Neural cell (in vitro differentiated cells): ENCODE measurements around the gene BCL2L14. TPM values are rescaled to one million over a fixed set of nuclear protein-coding genes. Genes with fewer than 3 reads are reported as not detected.

Experiments used
- H2AFZ ChIP-seq: fragments of 200-600, 300-800 bp; sonication (generic), shearing (Covaris generic); 2 replicates; pipeline ENCODE4 v1.6.0; 2014; ENCODE audit warnings: low read depth, mild to moderate bottlenecking, antibody characterized with exemption, low read length, moderate library complexity
- H3F3A ChIP-seq: fragments of 200-600 bp; shearing (Covaris generic); 2 replicates; pipeline ENCODE4 v1.6.1; 2016; ENCODE audit warnings: mild to moderate bottlenecking, moderate library complexity, mixed read lengths, antibody characterized with exemption, low read length; ENCODE audit not compliant: insufficient read depth, poor library complexity, severe bottlenecking
- H3K27ac ChIP-seq: fragments of 200-600, 300-800 bp; sonication (generic), shearing (Covaris generic); 2 replicates; pipeline ENCODE4 v1.5.1; 2014; ENCODE audit warnings: mild to moderate bottlenecking, low read length, moderate library complexity
- H3K27me3 ChIP-seq: fragments of 300-800, 200-600 bp; sonication (generic), shearing (Covaris generic); 2 replicates; pipeline ENCODE4 v1.6.0; 2014; ENCODE audit warnings: mild to moderate bottlenecking, low read depth, low read length, moderate library complexity; ENCODE audit not compliant: insufficient read depth
- H3K36me3 ChIP-seq: fragments of 300-800, 200-600 bp; sonication (generic), shearing (Covaris generic); 2 replicates; pipeline ENCODE4 v1.5.1; 2014; ENCODE audit warnings: mild to moderate bottlenecking, antibody characterized with exemption, low read length, moderate library complexity; ENCODE audit not compliant: insufficient read depth
- H3K4me2 ChIP-seq: fragments of 300-800, 200-600 bp; sonication (generic), shearing (Covaris generic); 2 replicates; pipeline ENCODE4 v1.6.0; 2014; ENCODE audit warnings: mild to moderate bottlenecking, low read length
- H3K4me3 ChIP-seq: fragments of 300-800, 200-600 bp; sonication (generic), shearing (Covaris generic); 2 replicates; pipeline ENCODE4 v1.5.1; 2014; ENCODE audit warnings: mild to moderate bottlenecking, low read length, moderate library complexity
- H3K79me2 ChIP-seq: fragments of 200-600 bp; shearing (Covaris generic); replicated peaks from 2 replicates; pipeline ENCODE4 v1.6.0; 2014; ENCODE audit warnings: mild to moderate bottlenecking, low read length, moderate library complexity; ENCODE audit not compliant: insufficient read depth
- H3K9ac ChIP-seq: fragments of 300-800, 200-600 bp; sonication (generic), shearing (Covaris generic); 2 replicates; pipeline ENCODE4 v1.6.1; 2016; ENCODE audit warnings: mild to moderate bottlenecking, low read length, mixed read lengths
- H3K9me2 ChIP-seq: fragments of 200-600 bp; shearing (Covaris generic); 2 replicates; pipeline ENCODE4 v1.6.1; 2016; ENCODE audit warnings: mild to moderate bottlenecking, low read length, mixed read lengths; ENCODE audit not compliant: insufficient read depth
- H3K9me3 ChIP-seq: fragments of 200-600, 300-800 bp; sonication (generic), shearing (Covaris generic); 2 replicates; pipeline ENCODE4 v1.6.1; 2016; ENCODE audit warnings: mild to moderate bottlenecking, mixed run types, low read length, moderate library complexity, mixed read lengths
- H4K20me1 ChIP-seq: fragments of 200-600 bp; shearing (Covaris generic); 2 replicates; pipeline ENCODE4 v1.6.1; 2016; ENCODE audit warnings: mild to moderate bottlenecking, mixed run types; ENCODE audit not compliant: insufficient read depth
- EP300 ChIP-seq: fragments of 450-650 bp; conservative IDR thresholded peaks from 2 replicates; pipeline ENCODE4 v1.6.1; 2014; ENCODE audit warnings: antibody characterized with exemption, mild to moderate bottlenecking, moderate library complexity; ENCODE audit not compliant: poor library complexity, severe bottlenecking
- EZH2 ChIP-seq: fragments of 200-600, 300-800 bp; shearing (Covaris generic), sonication (generic); IDR thresholded peaks from 2 replicates; pipeline ENCODE4 v1.6.1; 2014; ENCODE audit warnings: antibody characterized with exemption, low read length, borderline replicate concordance, mild to moderate bottlenecking; ENCODE audit not compliant: insufficient read depth, poor library complexity, severe bottlenecking
- RAD21 ChIP-seq: fragments of 450-650 bp; conservative IDR thresholded peaks from 2 replicates; pipeline ENCODE4 v1.6.1; 2014; ENCODE audit warnings: antibody characterized with exemption, mild to moderate bottlenecking, moderate library complexity
- SMC3 ChIP-seq: fragments of 450-650 bp; conservative IDR thresholded peaks from 2 replicates; pipeline ENCODE4 v1.6.1; 2014; ENCODE audit warnings: antibody characterized with exemption, mild to moderate bottlenecking, moderate library complexity; ENCODE audit not compliant: poor library complexity
- TAF1 ChIP-seq: IDR thresholded peaks from 2 replicates; pipeline ENCODE4 v1.6.1; 2012; ENCODE audit warnings: low read depth
- polyA plus RNA-seq: library from polyadenylated mRNA; depleted of rRNA; stranded (reverse); fragments of >200 nt; gene quantifications from 2 replicates; pipeline ENCODE4 v1.2.3, GENCODE V29; 2014
- TF ChIP-seq, protein P1 (sequence below): fragments of 450-650 bp; IDR thresholded peaks from 2 replicates; pipeline ENCODE4 v1.5.1; 2014; ENCODE audit warnings: antibody characterized with exemption, mild to moderate bottlenecking, moderate library complexity; ENCODE audit not compliant: poor library complexity, severe bottlenecking

Gene BCL2L14
- polyA plus RNA-seq, 1 donor from 2014 or later: not detected

DNA sequence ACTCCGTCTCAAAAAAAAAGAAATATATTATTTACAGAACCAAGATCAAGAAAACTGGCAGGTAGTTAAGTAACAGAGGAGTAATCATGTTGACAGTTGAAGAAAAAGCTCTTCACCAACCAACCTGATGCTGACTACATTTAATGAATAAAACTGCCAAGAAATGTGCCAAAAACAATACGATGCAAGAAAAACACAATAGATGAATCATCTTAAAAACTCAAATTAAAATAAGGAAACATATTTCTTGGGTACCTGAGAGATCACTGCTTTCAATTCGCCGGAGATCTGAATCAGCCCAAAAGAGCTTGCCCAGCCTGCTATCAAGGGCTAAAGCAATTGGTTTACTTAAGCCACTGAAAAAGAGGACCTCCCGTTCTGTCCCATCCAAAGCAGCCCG lies 76.4 kb downstream of the BCL2L14 start:
- no peak overlapping the region for H3K27ac ChIP-seq
- peaks cover 12% of the 10 kb centered on the region for H3K36me3 ChIP-seq
- no peak overlapping the region for H3K9ac ChIP-seq
- no peaks in the 10 kb centered on the region for H3K9me2 ChIP-seq
- no peaks in the 10 kb centered on the region for H4K20me1 ChIP-seq
- H3K4me2 ChIP-seq: no peak overlapping the region
- no peak overlapping the region for H3K4me3 ChIP-seq
- no peak overlapping the region for H2AFZ ChIP-seq
- no peaks in the 10 kb centered on the region for H3K27me3 ChIP-seq
- H3K79me2 ChIP-seq: peaks cover 5% of the 10 kb centered on the region
- TF ChIP-seq SMC3: no peak
- TF ChIP-seq RAD21: no peak
- no peak for TF ChIP-seq TAF1
- TF ChIP-seq EZH2: no peak
- no peak for TF ChIP-seq EP300
- TF ChIP-seq, protein P1, sequence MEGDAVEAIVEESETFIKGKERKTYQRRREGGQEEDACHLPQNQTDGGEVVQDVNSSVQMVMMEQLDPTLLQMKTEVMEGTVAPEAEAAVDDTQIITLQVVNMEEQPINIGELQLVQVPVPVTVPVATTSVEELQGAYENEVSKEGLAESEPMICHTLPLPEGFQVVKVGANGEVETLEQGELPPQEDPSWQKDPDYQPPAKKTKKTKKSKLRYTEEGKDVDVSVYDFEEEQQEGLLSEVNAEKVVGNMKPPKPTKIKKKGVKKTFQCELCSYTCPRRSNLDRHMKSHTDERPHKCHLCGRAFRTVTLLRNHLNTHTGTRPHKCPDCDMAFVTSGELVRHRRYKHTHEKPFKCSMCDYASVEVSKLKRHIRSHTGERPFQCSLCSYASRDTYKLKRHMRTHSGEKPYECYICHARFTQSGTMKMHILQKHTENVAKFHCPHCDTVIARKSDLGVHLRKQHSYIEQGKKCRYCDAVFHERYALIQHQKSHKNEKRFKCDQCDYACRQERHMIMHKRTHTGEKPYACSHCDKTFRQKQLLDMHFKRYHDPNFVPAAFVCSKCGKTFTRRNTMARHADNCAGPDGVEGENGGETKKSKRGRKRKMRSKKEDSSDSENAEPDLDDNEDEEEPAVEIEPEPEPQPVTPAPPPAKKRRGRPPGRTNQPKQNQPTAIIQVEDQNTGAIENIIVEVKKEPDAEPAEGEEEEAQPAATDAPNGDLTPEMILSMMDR: no peak
- no peaks in the 10 kb centered on the region for H3K9me3 ChIP-seq
- no peaks in the 10 kb centered on the region for H3F3A ChIP-seq

Other genes starting within 250 kb of the BCL2L14 start
- 28.1 and 33.5 TPM in 2 replicates for gene LRP6, start 196.1 kb downstream of the BCL2L14 start, polyA plus RNA-seq